Fibroblast of mammary gland (primary cell): ENCODE measurements around the gene DISC1.

Source experiments
- DNase-seq: peaks from one replicate; pipeline ENCODE4 v3.0.0-alpha.2; 2010; ENCODE audit warnings: low read depth
- H3K4me3 ChIP-seq: 2 replicates; pipeline ENCODE4 v1.5.1; 2011; ENCODE audit warnings: low read depth, mild to moderate bottlenecking, low read length, moderate library complexity; ENCODE audit not compliant: control insufficient read depth
- TF ChIP-seq, protein P1 (sequence below): conservative IDR thresholded peaks from 2 replicates; pipeline ENCODE4 v1.5.1; 2011; ENCODE audit warnings: low read depth, low read length, inconsistent platforms; ENCODE audit not compliant: control insufficient read depth, insufficient read depth

The DISC1 gene

GRCh38 chr1:231931146-231931545 lies 304.6 kb downstream of the DISC1 start:
- DNase-seq, result peak; percentile 78
- H3K4me3 ChIP-seq, result no peak overlapping the region
- TF ChIP-seq, protein P1, sequence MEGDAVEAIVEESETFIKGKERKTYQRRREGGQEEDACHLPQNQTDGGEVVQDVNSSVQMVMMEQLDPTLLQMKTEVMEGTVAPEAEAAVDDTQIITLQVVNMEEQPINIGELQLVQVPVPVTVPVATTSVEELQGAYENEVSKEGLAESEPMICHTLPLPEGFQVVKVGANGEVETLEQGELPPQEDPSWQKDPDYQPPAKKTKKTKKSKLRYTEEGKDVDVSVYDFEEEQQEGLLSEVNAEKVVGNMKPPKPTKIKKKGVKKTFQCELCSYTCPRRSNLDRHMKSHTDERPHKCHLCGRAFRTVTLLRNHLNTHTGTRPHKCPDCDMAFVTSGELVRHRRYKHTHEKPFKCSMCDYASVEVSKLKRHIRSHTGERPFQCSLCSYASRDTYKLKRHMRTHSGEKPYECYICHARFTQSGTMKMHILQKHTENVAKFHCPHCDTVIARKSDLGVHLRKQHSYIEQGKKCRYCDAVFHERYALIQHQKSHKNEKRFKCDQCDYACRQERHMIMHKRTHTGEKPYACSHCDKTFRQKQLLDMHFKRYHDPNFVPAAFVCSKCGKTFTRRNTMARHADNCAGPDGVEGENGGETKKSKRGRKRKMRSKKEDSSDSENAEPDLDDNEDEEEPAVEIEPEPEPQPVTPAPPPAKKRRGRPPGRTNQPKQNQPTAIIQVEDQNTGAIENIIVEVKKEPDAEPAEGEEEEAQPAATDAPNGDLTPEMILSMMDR, result no peak

GRCh38 chr1:231931846-231932454 lies 305.4 kb downstream of the DISC1 start:
- TF ChIP-seq, protein P1, result peak; percentile 63
- peak; percentile 36 for DNase-seq
- H3K4me3 ChIP-seq, result no peak overlapping the region

DNA sequence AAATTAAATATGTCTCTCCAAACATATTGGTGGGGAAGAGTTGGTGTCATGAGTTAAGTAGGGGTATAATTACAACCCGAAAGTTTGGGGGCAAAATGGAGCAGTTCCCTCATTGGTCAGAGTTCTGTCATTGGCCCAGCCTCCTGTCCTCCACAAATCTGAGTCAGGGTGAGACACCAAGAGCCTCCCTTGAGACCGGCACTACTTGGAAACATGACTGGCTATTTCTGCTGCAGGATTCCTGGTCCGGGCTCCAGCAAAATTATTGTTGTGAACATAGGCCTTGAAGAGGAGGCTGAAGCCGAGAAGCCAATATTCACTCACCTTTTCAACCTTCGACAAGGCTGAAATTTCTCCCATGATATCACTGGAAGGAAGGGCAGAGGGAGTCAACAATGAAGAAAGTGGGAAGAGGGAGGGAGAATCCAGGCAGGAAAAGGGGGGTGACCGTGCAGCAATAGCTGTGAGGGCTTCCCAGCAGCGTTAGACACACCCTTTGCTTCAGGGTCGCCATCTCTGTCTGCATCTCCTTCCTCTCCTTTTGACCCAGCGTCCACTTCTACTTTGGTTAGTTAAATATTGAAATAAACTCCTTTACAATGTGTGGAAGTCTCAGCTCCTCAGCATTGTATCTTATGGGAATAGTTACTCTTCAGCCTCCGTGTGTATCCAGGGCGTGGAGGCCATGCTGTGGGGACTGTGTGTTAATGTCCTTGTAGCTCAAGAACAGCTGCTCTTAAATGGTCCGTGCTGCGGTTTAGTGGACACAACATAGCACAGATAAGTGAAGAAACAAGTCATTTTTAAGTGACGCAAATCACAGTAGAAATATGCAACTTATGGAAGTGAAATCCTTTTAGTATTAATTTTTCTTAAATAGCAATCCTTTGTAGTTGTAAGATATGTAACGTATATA lies 307.4 kb downstream of the DISC1 start:
- TF ChIP-seq, protein P1, result no peak
- no peak for DNase-seq
- no peak overlapping the region for H3K4me3 ChIP-seq

- no peak for DNase-seq
- H3K4me3 ChIP-seq, result no peak overlapping the region
- TF ChIP-seq, protein P1, result no peak
Observed at GRCh38 chr1:231934797-231935196, 308.2 kb downstream of the DISC1 start.

DNA sequence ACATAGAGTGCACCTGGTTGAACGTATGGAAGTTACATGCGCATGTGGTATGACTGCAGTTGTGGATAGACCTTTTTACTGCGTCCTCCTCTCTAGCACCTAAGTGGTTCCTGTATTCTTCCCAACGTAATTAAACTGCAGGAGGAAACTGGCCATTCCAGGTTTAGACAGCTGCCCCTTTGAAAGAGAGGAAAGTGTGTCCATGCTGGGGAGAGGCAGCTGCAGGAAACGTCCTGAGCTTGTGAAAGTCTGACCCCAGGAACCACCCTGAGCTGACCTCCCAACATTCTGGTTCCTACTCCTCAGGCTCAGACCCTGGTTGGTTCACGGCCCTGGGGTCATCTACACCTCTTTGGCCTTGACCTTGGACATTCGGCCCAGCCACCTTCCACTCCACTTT lies 309.3 kb downstream of the DISC1 start:
- no peak for DNase-seq
- TF ChIP-seq, protein P1, result no peak
- no peak overlapping the region for H3K4me3 ChIP-seq

- DNase-seq, result no peak
- TF ChIP-seq, protein P1, result no peak
- no peak overlapping the region for H3K4me3 ChIP-seq
Observed at GRCh38 chr1:231936983-231937775, 310.6 kb downstream of the DISC1 start.
